Measurements from ENCODE around the gene HTR7. TPM values are rescaled to one million over a fixed set of nuclear protein-coding genes. Genes with fewer than 3 reads are reported as not detected.

HTR7 gene
- total and polyA plus RNA-seq, 9 of the 15 experiments (the other 6 are each of a cell fraction or from before 2014, with no cell fraction given), result 0.07 to 0.33 (median 0.18) TPM

DNA sequence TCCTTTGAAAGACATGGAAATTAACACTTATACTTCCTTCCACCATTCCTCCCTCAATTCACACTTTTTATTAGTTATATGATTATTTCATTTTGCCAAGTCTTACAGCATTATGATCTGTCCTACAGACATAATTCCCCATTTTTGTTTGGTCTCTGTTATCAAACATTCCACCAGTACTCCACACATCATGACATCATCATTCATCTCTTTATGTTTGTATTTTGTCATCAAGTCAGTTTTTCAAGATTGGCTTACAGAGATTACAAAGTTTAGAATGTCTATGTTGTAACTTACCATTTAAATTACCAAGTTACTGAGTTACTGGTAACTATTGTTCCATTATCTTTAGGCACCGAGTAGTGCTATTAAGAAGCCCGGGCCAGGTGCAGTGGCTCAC, 150.2 kb downstream of the HTR7 start:
- H2AFZ ChIP-seq (ENCODE audit: low read depth, low read length), result no peak overlapping the region
- in situ Hi-C loops (cut with MboI) (no loop called here), intact Hi-C loops (cut with micrococcal nuclease) (no loop called here)
- BruUV-seq (replicated peaks), result no TSS peak
- H3K9me3 ChIP-seq (replicated peaks; ENCODE audit: control insufficient read depth, insufficient read depth, low read depth, low read length), result no peaks in the 10 kb centered on the region
- H3K36me3 ChIP-seq (ENCODE audit: control insufficient read depth, insufficient read depth, low read length), result no peaks in the 10 kb centered on the region
- WGBS (ENCODE audit: insufficient coverage, low coverage, missing lambda C conversion rate), result 0% methylated on average over 2 of the region's 2 CpGs
- H3K79me2 ChIP-seq (ENCODE audit: control insufficient read depth, insufficient read depth, low read length), result no peaks in the 10 kb centered on the region
- TF ChIP-seq ZBTB34 (CRISPR knock-in tag; IDR thresholded peaks at IDR 0.05) (no peak), TCF15 (CRISPR knock-in tag; IDR thresholded peaks at IDR 0.05) (no peak), KLF6 (CRISPR knock-in tag; IDR thresholded peaks at IDR 0.05; ENCODE audit: borderline replicate concordance) (no peak), ZKSCAN1 (IDR thresholded peaks at IDR 0.05; ENCODE audit: low read depth, low read length) (no peak), XRCC4 (IDR thresholded peaks at IDR 0.05; ENCODE audit: extremely low read depth, insufficient read depth, insufficient read length) (no peak), SIRT6 (IDR thresholded peaks at IDR 0.05; ENCODE audit: low read depth, low read length) (no peak), POLR2AphosphoS2 (IDR thresholded peaks at IDR 0.05; ENCODE audit: low read length) (no peak), HDAC3 (IDR thresholded peaks at IDR 0.05; ENCODE audit: borderline replicate concordance, partially characterized antibody) (no peak), TAL1 (IDR thresholded peaks at IDR 0.05) (no peak), ZBTB1 (CRISPR knock-in tag; IDR thresholded peaks at IDR 0.05; ENCODE audit: borderline replicate concordance, low read depth) (no peak), CHD4 (IDR thresholded peaks at IDR 0.05; ENCODE audit: insufficient read depth, insufficient replicate concordance, low read depth, low read length, poor library complexity, severe bottlenecking) (no peak), JUND (IDR thresholded peaks at IDR 0.05; ENCODE audit: borderline replicate concordance, low read depth, low read length) (no peak), JUND (tag; IDR thresholded peaks at IDR 0.05; ENCODE audit: borderline replicate concordance, low read depth, low read length) (no peak), FOXA3 (CRISPR knock-in tag; conservative IDR thresholded peaks at IDR 0.05 in 1 of 2, IDR thresholded peaks at IDR 0.05 in 1 of 2) (no peak)
- TF ChIP-seq, protein P1, sequence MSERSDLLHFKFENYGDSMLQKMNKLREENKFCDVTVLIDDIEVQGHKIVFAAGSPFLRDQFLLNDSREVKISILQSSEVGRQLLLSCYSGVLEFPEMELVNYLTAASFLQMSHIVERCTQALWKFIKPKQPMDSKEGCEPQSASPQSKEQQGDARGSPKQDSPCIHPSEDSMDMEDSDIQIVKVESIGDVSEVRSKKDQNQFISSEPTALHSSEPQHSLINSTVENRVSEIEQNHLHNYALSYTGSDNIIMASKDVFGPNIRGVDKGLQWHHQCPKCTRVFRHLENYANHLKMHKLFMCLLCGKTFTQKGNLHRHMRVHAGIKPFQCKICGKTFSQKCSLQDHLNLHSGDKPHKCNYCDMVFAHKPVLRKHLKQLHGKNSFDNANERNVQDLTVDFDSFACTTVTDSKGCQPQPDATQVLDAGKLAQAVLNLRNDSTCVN (CRISPR knock-in tag; IDR thresholded peaks at IDR 0.05), result no peak
- TF ChIP-seq, protein P2, sequence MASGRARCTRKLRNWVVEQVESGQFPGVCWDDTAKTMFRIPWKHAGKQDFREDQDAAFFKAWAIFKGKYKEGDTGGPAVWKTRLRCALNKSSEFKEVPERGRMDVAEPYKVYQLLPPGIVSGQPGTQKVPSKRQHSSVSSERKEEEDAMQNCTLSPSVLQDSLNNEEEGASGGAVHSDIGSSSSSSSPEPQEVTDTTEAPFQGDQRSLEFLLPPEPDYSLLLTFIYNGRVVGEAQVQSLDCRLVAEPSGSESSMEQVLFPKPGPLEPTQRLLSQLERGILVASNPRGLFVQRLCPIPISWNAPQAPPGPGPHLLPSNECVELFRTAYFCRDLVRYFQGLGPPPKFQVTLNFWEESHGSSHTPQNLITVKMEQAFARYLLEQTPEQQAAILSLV (tag; IDR thresholded peaks at IDR 0.05), result no peak
- FAIRE-seq (no peak), ATAC-seq (no peak), DNase-seq (ENCODE audit: extremely low read depth in 1 of 4, low spot score in 3 of 4) (no peak)
- no peaks in the 10 kb centered on the region for H3K4me1 ChIP-seq (replicated peaks in 1 of 2; ENCODE audit: control insufficient read depth in 2 of 2, insufficient read depth in 2 of 2, low read length in 2 of 2)
- CTCF ChIA-PET (ENCODE audit: low intra/inter-chr PET ratio), result no interaction called here
- H4K20me1 ChIP-seq (replicated peaks; ENCODE audit: control insufficient read depth, insufficient read depth, low read length), result no peaks in the 10 kb centered on the region
- POLR2A ChIA-PET, result no interaction called here
- H3K4me3 ChIP-seq, result no peak overlapping the region
- H3K4me2 ChIP-seq (ENCODE audit: insufficient read depth, low read length), result no peak overlapping the region
- no peak overlapping the region for H3K27ac ChIP-seq (ENCODE audit: extremely low read depth, low read depth, low read length)
- H3K27me3 ChIP-seq (ENCODE audit: control insufficient read depth in 2 of 2, insufficient read depth in 2 of 2, low read length in 2 of 2), result no peaks in the 10 kb centered on the region
- no peak overlapping the region for H3K9ac ChIP-seq (ENCODE audit: insufficient read depth in 1 of 2, low read depth in 2 of 2, low read length in 2 of 2)
- H3K9me1 ChIP-seq (ENCODE audit: control insufficient read depth, insufficient read depth, low read length), result no peaks in the 10 kb centered on the region

Data from K562 (cell line).